ENCODE data around the gene RNU6-8.

DNA sequence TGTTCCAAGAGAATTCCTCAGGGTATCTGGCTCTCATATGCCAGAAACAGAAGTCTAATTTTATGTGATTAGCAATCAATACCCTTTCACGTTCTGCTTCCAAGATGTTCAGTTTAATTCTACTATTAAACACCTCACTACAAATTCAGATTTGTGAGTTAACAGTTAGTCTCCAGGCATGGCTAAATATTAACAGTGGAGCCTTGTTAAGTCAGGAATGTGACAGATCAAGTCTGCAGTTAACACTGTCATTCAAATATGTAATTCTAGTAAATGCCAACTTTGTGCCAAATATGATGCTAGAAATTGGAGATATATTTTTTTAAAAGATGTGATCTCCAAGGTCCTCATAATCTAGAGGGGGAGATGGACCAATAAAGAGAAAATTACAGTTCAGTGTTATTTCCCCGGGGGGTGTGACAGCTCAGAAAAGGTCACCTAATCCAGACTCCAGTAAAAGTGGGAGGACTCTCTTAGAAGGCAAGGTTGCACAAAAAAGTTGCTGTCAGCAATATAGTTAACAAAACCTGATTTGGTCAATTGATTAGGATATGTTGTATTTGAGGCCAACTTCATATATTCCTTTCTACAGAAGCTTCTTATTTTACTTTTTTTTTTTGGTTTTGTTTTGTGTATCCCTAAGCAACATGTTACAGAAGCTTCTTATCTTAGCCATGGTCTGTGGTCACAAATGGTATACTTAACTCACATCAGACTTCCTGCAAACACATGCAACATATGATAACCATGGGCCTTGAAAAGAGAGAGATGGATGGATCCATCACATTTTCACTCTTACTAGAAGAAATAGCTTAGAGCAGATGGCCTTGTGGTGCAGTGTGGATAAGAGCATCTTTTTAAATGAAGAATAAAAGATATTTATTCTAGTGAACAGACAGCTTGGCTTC is 19.7 kb downstream of the RNU6-8 start:
- TF ChIP-seq CTCF (conservative IDR thresholded peaks at IDR 0.05 in 1 of 2, IDR thresholded peaks at IDR 0.05 in 1 of 2; ENCODE audit: low read depth in 1 of 2, low read length in 2 of 2), result no peak
- no peak for TF ChIP-seq EZH2 (IDR thresholded peaks at IDR 0.05; ENCODE audit: low read length, missing control alignments)
